Subcutaneous adipose tissue (tissue), 4 donors: Measurements from ENCODE around the gene MAP6. TPM values are rescaled to one million over a fixed set of nuclear protein-coding genes. Genes with fewer than 3 reads are reported as not detected.

Experiments used
- total RNA-seq, 4 donors: library from RNA; depleted of rRNA; stranded (reverse); fragments of >200 nt; gene quantifications; one replicate each; pipeline ENCODE4 v1.1.0, GENCODE V29; 2016
- TF ChIP-seq, protein P1 (sequence below): fragments of 450-650 bp; IDR thresholded peaks from one replicate; pipeline ENCODE4 v1.5.1; 2016; ENCODE audit warnings: low read depth, mild to moderate bottlenecking, control low read depth, antibody characterized with exemption, moderate library complexity

Gene MAP6
- total RNA-seq, 4 donors from 2014 or later: 2.0 to 5.1 (median 4.0) TPM

DNA sequence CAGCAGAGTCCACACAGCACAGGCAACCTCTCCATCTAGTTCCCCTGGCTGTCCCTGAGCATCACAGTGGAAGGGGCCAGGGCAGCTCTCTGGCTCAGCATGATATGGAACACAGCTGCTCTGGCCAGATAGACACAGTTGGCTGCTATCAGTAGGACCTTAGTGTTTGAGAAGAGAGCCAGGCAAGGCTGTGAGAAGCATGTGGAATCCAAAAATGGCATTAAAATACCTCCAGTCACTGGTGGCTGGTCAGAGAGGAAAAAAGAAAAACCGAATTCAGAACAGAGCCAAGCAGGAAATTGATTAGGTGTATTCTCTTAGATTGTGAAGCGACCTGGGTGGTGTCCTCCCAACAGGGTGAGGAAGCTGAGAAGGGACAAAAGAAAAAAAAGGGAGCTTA is 78.9 kb downstream of the MAP6 start:
- TF ChIP-seq, protein P1, sequence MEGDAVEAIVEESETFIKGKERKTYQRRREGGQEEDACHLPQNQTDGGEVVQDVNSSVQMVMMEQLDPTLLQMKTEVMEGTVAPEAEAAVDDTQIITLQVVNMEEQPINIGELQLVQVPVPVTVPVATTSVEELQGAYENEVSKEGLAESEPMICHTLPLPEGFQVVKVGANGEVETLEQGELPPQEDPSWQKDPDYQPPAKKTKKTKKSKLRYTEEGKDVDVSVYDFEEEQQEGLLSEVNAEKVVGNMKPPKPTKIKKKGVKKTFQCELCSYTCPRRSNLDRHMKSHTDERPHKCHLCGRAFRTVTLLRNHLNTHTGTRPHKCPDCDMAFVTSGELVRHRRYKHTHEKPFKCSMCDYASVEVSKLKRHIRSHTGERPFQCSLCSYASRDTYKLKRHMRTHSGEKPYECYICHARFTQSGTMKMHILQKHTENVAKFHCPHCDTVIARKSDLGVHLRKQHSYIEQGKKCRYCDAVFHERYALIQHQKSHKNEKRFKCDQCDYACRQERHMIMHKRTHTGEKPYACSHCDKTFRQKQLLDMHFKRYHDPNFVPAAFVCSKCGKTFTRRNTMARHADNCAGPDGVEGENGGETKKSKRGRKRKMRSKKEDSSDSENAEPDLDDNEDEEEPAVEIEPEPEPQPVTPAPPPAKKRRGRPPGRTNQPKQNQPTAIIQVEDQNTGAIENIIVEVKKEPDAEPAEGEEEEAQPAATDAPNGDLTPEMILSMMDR: no peak

DNA sequence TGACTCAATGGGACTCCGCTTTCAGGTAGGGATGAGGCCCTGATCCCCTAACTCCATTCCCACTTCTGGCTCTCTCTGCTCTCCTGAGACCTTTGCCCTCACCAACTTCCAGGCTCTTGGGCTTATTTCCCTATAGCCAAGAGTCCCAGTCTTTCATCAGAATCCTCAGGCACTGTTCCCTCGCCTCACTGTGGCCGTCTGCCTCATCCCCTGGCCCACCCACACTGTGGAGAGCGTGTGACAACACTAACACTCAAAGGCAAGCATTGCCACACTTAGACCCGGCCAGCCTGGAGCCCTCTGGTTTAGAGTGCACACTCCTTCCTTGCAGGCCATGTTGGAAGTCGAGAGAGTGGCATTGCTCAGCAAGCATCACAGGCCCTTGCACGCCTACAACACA is 79.8 kb downstream of the MAP6 start:
- TF ChIP-seq, protein P1: no peak

DNA sequence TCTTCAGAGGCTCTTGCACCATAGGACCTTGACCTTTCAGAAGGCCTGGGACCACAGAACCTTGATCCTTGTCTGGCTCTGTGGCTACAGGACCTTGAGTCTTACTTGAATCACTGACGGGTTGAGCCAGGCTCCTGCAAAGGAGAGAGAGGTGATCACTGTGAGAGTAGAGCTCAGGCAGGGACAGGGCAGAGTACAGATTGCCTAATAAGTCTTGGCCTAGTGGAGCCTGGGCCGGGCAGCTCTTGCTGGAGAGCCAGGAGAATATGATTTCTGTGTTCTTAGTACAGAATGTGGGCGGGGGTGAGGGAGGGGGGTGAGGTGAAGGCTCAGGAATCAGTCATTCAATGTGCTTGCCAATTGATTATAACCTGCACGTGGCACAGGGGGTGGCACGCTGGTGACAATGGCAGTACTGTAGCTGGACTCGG is 80.8 kb downstream of the MAP6 start:
- TF ChIP-seq, protein P1: no peak

DNA sequence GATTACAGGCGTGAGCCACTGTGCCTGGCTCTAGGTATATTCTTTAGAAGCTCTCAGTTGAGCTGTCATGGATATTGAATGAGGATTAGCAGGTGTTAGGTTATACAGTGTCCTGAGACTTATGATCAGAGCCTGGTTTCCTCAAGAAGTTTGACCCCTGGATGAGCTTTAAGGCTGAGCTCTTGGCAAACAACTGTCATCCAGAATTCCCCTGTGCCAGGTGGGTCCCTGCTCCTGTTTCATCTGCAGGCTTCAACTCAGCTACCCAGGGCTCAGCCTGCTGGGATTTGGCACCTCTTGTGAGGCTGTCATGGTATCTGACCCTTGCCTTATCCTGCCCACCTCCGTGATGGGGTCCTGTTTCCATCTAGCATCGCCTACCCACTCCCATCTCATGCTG is 82.4 kb downstream of the MAP6 start:
- TF ChIP-seq, protein P1: no peak

DNA sequence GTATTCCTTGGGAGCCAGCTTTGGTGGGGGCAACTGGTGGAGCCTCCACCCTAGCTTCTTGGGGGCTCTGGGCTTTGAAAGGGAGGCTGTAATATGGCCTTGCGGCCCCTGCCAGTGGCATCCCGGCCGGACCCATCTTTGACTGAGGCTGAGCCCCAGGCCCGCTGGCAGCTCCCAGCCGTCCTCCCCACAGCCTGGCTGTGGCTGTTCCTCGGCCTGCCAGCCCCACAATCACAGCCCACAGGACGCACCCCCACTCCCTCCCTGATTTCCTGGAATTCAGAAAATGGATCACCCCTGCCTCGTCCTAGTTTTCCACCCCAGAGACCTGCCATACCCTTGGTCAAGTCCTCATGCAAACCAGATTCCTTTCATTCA is 83.6 kb downstream of the MAP6 start:
- TF ChIP-seq, protein P1: no peak

DNA sequence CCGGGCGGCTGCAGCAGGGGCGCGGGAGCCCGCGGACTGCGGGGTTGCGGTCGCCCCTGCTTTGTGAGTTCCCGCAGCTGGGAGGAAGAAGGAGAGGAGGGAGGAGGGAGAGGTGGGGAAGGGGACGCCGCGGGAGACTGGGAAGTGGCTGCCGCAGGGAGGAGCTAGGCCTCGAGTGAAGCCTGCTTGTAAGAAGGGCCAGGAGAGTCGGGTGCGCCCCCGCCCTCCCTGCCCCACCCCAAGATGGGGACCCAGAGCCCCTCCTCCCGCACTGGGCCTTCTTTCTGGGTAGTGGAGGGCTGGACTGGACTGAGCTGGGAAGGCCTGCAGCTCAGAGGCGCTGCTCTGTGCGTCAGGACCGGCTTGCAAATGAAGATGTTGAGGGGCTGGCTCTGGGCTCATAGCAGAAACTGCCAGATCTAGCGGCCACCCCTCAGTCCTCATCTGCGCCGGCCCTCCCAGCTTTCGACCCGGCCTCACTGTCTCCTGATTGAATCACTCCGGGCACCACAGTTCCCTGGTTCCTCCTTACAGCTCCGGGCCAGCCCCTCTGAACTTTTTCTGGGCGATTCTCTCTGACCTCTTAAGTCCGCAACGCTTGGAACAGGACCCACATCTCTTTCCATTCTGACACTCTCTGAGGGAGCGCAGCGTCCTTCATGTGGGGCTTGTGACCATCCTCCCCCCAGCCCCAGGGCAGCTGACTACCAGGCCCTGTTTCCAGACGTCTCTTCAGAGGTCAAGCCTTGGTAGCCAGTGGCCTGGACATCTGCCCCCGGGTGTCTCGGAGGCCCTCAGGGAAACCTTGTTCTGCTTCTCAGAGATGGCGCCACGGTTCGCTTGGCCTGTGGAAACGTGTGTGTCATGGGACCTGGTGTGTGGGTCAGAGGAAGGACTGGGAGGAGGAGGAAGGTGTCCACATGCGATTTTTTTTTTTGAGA is 84.8 kb downstream of the MAP6 start:
- TF ChIP-seq, protein P1: no peak

DNA sequence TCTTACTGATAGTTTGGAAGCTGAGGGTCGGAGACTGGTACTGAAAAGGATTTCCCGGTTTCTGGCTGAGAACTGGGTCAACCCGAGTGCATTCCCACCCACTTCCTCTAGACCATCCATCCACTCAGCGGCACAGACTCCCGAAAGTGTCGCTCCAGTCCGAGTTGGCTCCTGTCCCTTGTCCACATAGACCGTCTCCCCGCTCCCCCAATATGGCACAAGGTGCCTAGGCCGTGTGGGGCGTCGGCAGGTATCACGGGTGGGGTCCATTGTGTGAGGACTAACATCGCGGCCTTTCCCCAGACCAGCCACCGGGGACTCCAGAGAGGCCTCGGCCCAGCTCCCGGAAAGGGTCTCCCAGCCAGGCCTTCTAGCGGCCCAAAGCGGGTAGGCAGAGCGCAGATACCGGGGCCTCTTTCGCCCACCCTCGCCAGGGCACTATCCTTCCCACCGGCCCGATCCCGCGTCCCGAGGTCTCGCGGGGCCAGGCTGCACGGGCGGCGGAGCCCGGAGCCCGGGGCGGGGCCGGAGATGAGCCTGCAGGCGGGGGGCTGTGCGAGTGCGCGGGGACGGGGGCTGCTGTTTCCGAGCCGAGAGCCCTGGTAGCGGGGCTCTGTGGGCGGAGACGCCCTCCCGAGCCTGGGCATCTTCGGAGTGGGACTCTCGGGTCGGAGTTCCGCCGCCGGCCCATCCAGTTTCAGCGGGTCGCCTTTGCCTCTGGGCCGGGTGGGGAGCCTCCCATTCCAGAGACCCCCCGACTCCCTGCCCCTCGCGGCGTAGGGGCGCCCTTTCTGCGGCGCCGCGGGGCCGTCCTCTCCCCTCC is 85.7 kb downstream of the MAP6 start:
- TF ChIP-seq, protein P1: no peak
